PC-3 (cell line): ENCODE results near the gene DGCR6. TPM values are rescaled to one million over a fixed set of nuclear protein-coding genes. Genes with fewer than 3 reads are reported as not detected.
"Not testable (repeated sequence)": the region's sequence is repeated elsewhere in the genome, so short reads cannot be mapped to it uniquely, and the experiment has no call there.

Experiments
- ATAC-seq: fragments of 200-7000 bp; cut with Tn5 transposase; 2 replicates; pipeline ENCODE4 v1.9.1; 2020; ENCODE audit warnings: mild to moderate bottlenecking, moderate library complexity
- BruUV-seq: library from RNA; stranded (reverse); fragments of 400-500 nt; replicated peaks from 2 replicates; lab custom pipeline; 2021; lab: Mats Ljungman, UMichigan
- CTCF ChIA-PET: fragments of 300-600 bp; sonication (Branson Sonifier 250); formaldehyde crosslinking; loops from one replicate; lab custom pipeline; 2022; ENCODE audit warnings: antibody characterized with exemption; lab: Charles Lee
- POLR2A ChIA-PET: fragments of 300-600 bp; sonication (Branson Sonifier 250); formaldehyde crosslinking; loops from one replicate; lab custom pipeline; 2022; ENCODE audit warnings: antibody characterized with exemption; ENCODE audit not compliant: unreplicated experiment; lab: Charles Lee
- DNase-seq: peaks from one replicate; pipeline ENCODE4 v3.0.0-alpha.2; 2015
- H2AFZ ChIP-seq: fragments of 300-600 bp; sonication (generic); 2 replicates; pipeline ENCODE4 v1.6.0; 2016; ENCODE audit warnings: antibody characterized with exemption, low read length
- H3F3A ChIP-seq: fragments of 300-600 bp; sonication (generic); one replicate; pipeline ENCODE4 v1.6.0; 2017; ENCODE audit warnings: antibody characterized with exemption, low read length, control low read depth, mild to moderate bottlenecking; ENCODE audit not compliant: unreplicated experiment
- H3K27ac ChIP-seq: fragments of 300-600 bp; sonication (generic); 2 replicates; pipeline ENCODE4 v1.5.1; 2016; ENCODE audit warnings: mild to moderate bottlenecking, low read length
- H3K27me3 ChIP-seq: fragments of 300-600 bp; sonication (generic); 2 replicates; pipeline ENCODE4 v1.6.1; 2016; ENCODE audit warnings: low read length, mixed read lengths
- H3K36me3 ChIP-seq: fragments of 300-600 bp; sonication (generic); 2 replicates; pipeline ENCODE4 v1.6.1; 2016; ENCODE audit warnings: low read depth, mixed run types, low read length, mixed read lengths
- H3K4me1 ChIP-seq: fragments of 300-600 bp; sonication (generic); 2 replicates; pipeline ENCODE4 v1.5.1; 2016; ENCODE audit warnings: low read length; ENCODE audit not compliant: insufficient read depth
- H3K4me2 ChIP-seq: fragments of 300-600 bp; sonication (generic); 2 replicates; pipeline ENCODE4 v1.6.0; 2016; ENCODE audit warnings: low read length
- H3K4me3 ChIP-seq: fragments of 300-600 bp; sonication (generic); 2 replicates; pipeline ENCODE4 v1.5.1; 2016; ENCODE audit warnings: mild to moderate bottlenecking, low read length, mixed read lengths
- H3K79me2 ChIP-seq: fragments of 300-600 bp; sonication (generic); 2 replicates; pipeline ENCODE4 v1.6.1; 2017; ENCODE audit warnings: low read length, mixed read lengths
- H3K9ac ChIP-seq: fragments of 300-600 bp; sonication (generic); 2 replicates; pipeline ENCODE4 v1.6.0; 2016; ENCODE audit warnings: mild to moderate bottlenecking, low read length
- H3K9me2 ChIP-seq: fragments of 300-600 bp; sonication (generic); replicated peaks from 2 replicates; pipeline ENCODE4 v1.6.1; 2016; ENCODE audit warnings: mixed run types, low read length, mixed read lengths
- H3K9me3 ChIP-seq: fragments of 300-600 bp; sonication (generic); 2 replicates; pipeline ENCODE4 v1.6.1; 2016; ENCODE audit warnings: low read length, mixed read lengths
- H4K20me1 ChIP-seq: fragments of 300-600 bp; sonication (generic); 2 replicates; pipeline ENCODE4 v1.6.1; 2016; ENCODE audit warnings: low read length, mixed read lengths
- CTCF ChIP-seq: fragments of 300-600 bp; sonication (generic); conservative IDR thresholded peaks from 2 replicates; pipeline ENCODE4 v1.5.1; 2017; ENCODE audit warnings: antibody characterized with exemption, low read depth, mild to moderate bottlenecking, low read length
- EZH2 ChIP-seq: fragments of 300-600 bp; sonication (generic); IDR thresholded peaks from one replicate; pipeline ENCODE4 v1.6.1; 2017; ENCODE audit warnings: antibody characterized with exemption, mild to moderate bottlenecking, low read length; ENCODE audit not compliant: unreplicated experiment
- EZH2phosphoT487 ChIP-seq: fragments of 300-600 bp; sonication (generic); IDR thresholded peaks from 2 replicates; pipeline ENCODE4 v1.6.1; 2018; ENCODE audit warnings: mild to moderate bottlenecking, antibody characterized with exemption, low read length, borderline replicate concordance
- intact Hi-C: fragments of 100-400 bp; cut with micrococcal nuclease; formaldehyde crosslinking; loops from 2 replicates; pipeline ENCODE4 v1.9.0; 2023
- total RNA-seq: library from RNA; depleted of rRNA; stranded (reverse); fragments of >200 nt; gene quantifications from 2 replicates; pipeline ENCODE4 v1.2.3, GENCODE V29; 2014

The DGCR6 gene
- total RNA-seq, 1 experiment from 2014 or later = 3.4 TPM

- no peak overlapping the region for H3K9ac ChIP-seq
- ChIA-PET CTCF (interaction anchor here (0.5 kb wide), 1 partner anchor 30 kb away, joined by 3 read pairs; no protein-coding TSS in a partner anchor), POLR2A (no interaction called here)
- ATAC-seq (no peak), DNase-seq (no peak)
- H3K4me2 ChIP-seq = no peak overlapping the region
- H3K4me1 ChIP-seq = no peaks in the 10 kb centered on the region
- no peak overlapping the region for H2AFZ ChIP-seq
- no TSS peak for BruUV-seq
- no peaks in the 10 kb centered on the region for H3F3A ChIP-seq
- H3K36me3 ChIP-seq = no peaks in the 10 kb centered on the region
- H3K9me2 ChIP-seq = no peaks in the 10 kb centered on the region
- no peaks in the 10 kb centered on the region for H4K20me1 ChIP-seq
- TF ChIP-seq EZH2 (no peak), CTCF (no peak), EZH2phosphoT487 (no peak)
- no peak overlapping the region for H3K4me3 ChIP-seq
- intact Hi-C loops = no loop called here
- no peaks in the 10 kb centered on the region for H3K79me2 ChIP-seq
- H3K27me3 ChIP-seq = no peaks in the 10 kb centered on the region
- H3K27ac ChIP-seq = no peak overlapping the region
- no peaks in the 10 kb centered on the region for H3K9me3 ChIP-seq
Observed at GRCh38 chr22:18906896-18907295, 776 bp downstream of the DGCR6 start.

- Histone ChIP-seq H3K9me3 (no peaks in the 10 kb centered on the region), H3K36me3 (no peaks in the 10 kb centered on the region), H3K27me3 (no peaks in the 10 kb centered on the region), H3K9ac (no peak overlapping the region), H3K79me2 (no peaks in the 10 kb centered on the region), H3K4me2 (no peak overlapping the region), H2AFZ (no peak overlapping the region), H3K9me2 (no peaks in the 10 kb centered on the region), H3F3A (no peaks in the 10 kb centered on the region), H4K20me1 (no peaks in the 10 kb centered on the region), H3K4me3 (no peak overlapping the region), H3K4me1 (no peaks in the 10 kb centered on the region), H3K27ac (no peak overlapping the region)
- intact Hi-C loops = no loop called here
- ChIA-PET POLR2A (no interaction called here), CTCF (no interaction called here)
- TF ChIP-seq EZH2 (no peak), CTCF (no peak), EZH2phosphoT487 (no peak)
- ATAC-seq (no peak), DNase-seq (no peak)
- no TSS peak for BruUV-seq
Observed at GRCh38 chr22:18909556-18909955, 3.4 kb downstream of the DGCR6 start.

GRCh38 chr22:18911535-18911934 lies 5.4 kb downstream of the DGCR6 start:
- POLR2A ChIA-PET, H3K36me3 ChIP-seq, H3K27me3 ChIP-seq, H3K9ac ChIP-seq, ATAC-seq, H3K79me2 ChIP-seq, H3K9me2 ChIP-seq, H4K20me1 ChIP-seq, H3F3A ChIP-seq, H2AFZ ChIP-seq, H3K4me2 ChIP-seq, DNase-seq, H3K9me3 ChIP-seq, intact Hi-C loops, H3K4me3 ChIP-seq, BruUV-seq, H3K4me1 ChIP-seq, H3K27ac ChIP-seq, CTCF ChIA-PET: not testable (repeated sequence)

GRCh38 chr22:18912264-18912946 lies 6.3 kb downstream of the DGCR6 start:
- intact Hi-C loops, ATAC-seq, POLR2A ChIA-PET, H3K9me3 ChIP-seq, CTCF ChIA-PET, DNase-seq, H3K36me3 ChIP-seq, H3K4me2 ChIP-seq, H3K79me2 ChIP-seq, H3K9me2 ChIP-seq, H3K4me3 ChIP-seq, BruUV-seq, H2AFZ ChIP-seq, H3K27me3 ChIP-seq, H3K9ac ChIP-seq, H3K4me1 ChIP-seq, H3F3A ChIP-seq, H4K20me1 ChIP-seq, H3K27ac ChIP-seq: not testable (repeated sequence)

- CTCF ChIA-PET, H3K36me3 ChIP-seq, H3K4me2 ChIP-seq, DNase-seq, POLR2A ChIA-PET, H2AFZ ChIP-seq, ATAC-seq, H3K79me2 ChIP-seq, H3F3A ChIP-seq, H4K20me1 ChIP-seq, H3K27me3 ChIP-seq, H3K9me3 ChIP-seq, H3K4me3 ChIP-seq, intact Hi-C loops, H3K9ac ChIP-seq, H3K9me2 ChIP-seq, BruUV-seq, H3K27ac ChIP-seq, H3K4me1 ChIP-seq: not testable (repeated sequence)
Observed at GRCh38 chr22:18914558-18914957, 8.4 kb downstream of the DGCR6 start.
